Omental fat pad (tissue), 4 donors: ENCODE measurements around the gene TXNL1. TPM values are rescaled to one million over a fixed set of nuclear protein-coding genes. Genes with fewer than 3 reads are reported as not detected.

Experiments used
- ATAC-seq: fragments of 150-250 bp; one replicate; pipeline ENCODE4 v1.9.1; 2016; ENCODE audit warnings: mild to moderate bottlenecking, moderate library complexity; ENCODE audit not compliant: low FRiP score
- DNase-seq: peaks from one replicate; pipeline ENCODE4 v3.0.0-alpha.2; 2019; ENCODE audit warnings: low spot score
- CTCF ChIP-seq, 3 donors: fragments of 450-650 bp; IDR thresholded peaks; one replicate each; pipeline ENCODE4 v1.5.1; 2016 to 2017; ENCODE audit warnings: antibody characterized with exemption in 3 of 3, mild to moderate bottlenecking in 3 of 3, moderate library complexity in 2 of 3
- total RNA-seq, 4 donors: library from RNA; depleted of rRNA; stranded (reverse); fragments of >200 nt; gene quantifications; one replicate each; pipeline ENCODE4 v1.1.0, GENCODE V29; 2016

Gene TXNL1
- total RNA-seq, 4 donors from 2014 or later, result 31.4 to 47.4 (median 41.1) TPM

DNA sequence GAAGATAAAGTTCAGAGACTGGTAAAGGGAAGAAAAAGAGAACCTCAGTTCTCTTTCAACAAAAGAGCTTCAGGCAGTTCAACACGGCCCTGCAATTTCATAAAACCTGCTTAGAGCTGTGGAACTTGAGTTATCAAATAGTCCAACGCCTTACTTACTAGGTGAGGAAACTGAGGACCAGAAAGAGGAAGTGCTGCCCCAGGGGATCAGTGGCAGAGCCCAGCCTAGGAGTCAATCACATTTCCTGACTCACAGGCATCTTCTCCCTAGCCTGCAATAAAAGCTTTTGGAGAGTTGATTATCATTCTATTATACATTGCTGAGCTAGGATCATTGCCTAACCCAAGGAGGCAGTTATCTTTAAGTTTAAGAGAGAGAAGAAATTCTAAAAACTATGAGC is 77.4 kb downstream of the TXNL1 start:
- ATAC-seq, result no peak
- DNase-seq, result no peak
- TF ChIP-seq CTCF (IDR thresholded peaks at IDR 0.05), result no peak

DNA sequence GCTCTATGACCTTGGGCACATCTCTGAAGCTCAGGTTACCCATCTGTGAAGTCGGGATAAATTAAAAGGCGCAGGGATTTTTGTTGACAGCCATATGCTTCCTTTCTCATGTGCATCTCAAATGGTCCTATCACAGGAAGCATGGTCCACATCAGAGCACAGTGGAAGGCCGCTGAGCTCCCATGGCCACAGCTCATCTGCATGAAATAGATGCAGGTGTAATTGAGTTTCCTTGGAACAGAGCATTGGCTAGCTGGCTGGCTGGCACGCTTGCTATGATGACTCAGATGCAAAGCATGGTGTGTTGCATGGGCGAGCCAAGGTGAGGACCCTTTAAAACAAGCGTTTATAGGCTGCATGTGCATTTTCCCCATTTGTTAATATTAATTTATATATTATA is 79.3 kb downstream of the TXNL1 start:
- no peak for DNase-seq
- ATAC-seq, result no peak
- TF ChIP-seq CTCF (IDR thresholded peaks at IDR 0.05), result no peak

DNA sequence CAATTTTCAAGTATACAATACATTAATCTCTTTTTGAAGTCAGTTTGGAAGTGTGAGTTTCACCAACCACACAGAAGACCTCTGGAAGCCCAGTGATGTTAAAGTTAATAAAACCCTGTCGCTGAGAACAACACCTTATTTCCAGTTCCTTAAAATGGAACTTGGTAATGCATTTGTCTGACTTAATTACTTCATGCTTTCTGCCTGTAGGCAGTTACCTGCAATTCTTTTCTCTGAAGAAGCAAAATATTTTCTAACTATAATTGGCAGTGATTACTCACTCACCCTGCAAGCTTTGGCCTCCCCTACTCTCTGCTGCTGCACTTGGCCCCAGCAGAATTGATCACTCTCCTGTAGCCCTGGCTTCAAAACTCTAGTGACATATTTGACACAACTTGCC is 81.5 kb downstream of the TXNL1 start:
- TF ChIP-seq CTCF (IDR thresholded peaks at IDR 0.05), result no peak
- ATAC-seq (no peak), DNase-seq (no peak)

DNA sequence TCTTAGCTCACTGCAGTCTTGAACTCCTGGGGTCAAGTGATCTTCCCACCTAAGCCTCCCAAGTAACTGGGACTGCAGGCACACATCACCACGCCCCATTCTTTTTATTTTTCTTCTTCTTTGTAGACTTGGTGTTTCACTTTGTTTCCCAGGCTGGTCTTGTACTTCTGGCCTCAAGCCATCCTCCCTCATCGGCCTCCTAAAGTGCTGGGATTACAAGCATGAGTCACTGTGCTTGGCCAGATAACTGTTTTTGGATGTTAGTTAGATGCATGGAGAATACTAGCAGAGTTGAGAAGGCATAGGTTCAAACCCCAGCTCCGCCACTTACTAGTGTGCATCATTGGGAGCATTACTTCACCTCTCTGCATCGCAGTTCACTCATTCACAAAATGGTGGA is 88.3 kb downstream of the TXNL1 start:
- no peak for DNase-seq
- TF ChIP-seq CTCF (IDR thresholded peaks at IDR 0.05), result no peak
- no peak for ATAC-seq

Other genes with a start within 250 kb of the TXNL1 start
- gene WDR7, start 12.8 kb upstream of the TXNL1 start, total RNA-seq, result 10 to 100 TPM; 16.2 to 39.4 (median 19.9) TPM